ENCODE measurements around the gene GNAS. TPM values are rescaled to one million over a fixed set of nuclear protein-coding genes. Genes with fewer than 3 reads are reported as not detected.

GNAS gene
- total and polyA plus RNA-seq, 9 of the 15 experiments (the other 6 are each of a cell fraction or from before 2014, with no cell fraction given) = 128 to 648 (median 266) TPM

GRCh38 chr20:58855506-58856389, 3.2 kb downstream of the GNAS start:
- no peaks in the 10 kb centered on the region for H3K36me3 ChIP-seq (ENCODE audit: control insufficient read depth, insufficient read depth, low read length)
- FAIRE-seq = no peak
- ATAC-seq = no peak
- POLR2A ChIA-PET = no interaction called here
- H3K9ac ChIP-seq (ENCODE audit: insufficient read depth in 1 of 2, low read depth in 2 of 2, low read length in 2 of 2) = no peak overlapping the region
- H3K27ac ChIP-seq (ENCODE audit: extremely low read depth, low read depth, low read length) = no peak overlapping the region
- H3K9me1 ChIP-seq (ENCODE audit: control insufficient read depth, insufficient read depth, low read length) = no peaks in the 10 kb centered on the region
- no TSS peak for BruUV-seq (replicated peaks)
- no peak overlapping the region for H3K4me2 ChIP-seq (ENCODE audit: insufficient read depth, low read length)
- no peak overlapping the region for H3K4me3 ChIP-seq
- WGBS (ENCODE audit: insufficient coverage, low coverage, missing lambda C conversion rate) = 26% methylated on average over 45 of the region's 57 CpGs
- TF ChIP-seq, protein P1, sequence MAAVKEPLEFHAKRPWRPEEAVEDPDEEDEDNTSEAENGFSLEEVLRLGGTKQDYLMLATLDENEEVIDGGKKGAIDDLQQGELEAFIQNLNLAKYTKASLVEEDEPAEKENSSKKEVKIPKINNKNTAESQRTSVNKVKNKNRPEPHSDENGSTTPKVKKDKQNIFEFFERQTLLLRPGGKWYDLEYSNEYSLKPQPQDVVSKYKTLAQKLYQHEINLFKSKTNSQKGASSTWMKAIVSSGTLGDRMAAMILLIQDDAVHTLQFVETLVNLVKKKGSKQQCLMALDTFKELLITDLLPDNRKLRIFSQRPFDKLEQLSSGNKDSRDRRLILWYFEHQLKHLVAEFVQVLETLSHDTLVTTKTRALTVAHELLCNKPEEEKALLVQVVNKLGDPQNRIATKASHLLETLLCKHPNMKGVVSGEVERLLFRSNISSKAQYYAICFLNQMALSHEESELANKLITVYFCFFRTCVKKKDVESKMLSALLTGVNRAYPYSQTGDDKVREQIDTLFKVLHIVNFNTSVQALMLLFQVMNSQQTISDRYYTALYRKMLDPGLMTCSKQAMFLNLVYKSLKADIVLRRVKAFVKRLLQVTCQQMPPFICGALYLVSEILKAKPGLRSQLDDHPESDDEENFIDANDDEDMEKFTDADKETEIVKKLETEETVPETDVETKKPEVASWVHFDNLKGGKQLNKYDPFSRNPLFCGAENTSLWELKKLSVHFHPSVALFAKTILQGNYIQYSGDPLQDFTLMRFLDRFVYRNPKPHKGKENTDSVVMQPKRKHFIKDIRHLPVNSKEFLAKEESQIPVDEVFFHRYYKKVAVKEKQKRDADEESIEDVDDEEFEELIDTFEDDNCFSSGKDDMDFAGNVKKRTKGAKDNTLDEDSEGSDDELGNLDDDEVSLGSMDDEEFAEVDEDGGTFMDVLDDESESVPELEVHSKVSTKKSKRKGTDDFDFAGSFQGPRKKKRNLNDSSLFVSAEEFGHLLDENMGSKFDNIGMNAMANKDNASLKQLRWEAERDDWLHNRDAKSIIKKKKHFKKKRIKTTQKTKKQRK (IDR thresholded peaks at IDR 0.05; ENCODE audit: borderline replicate concordance, low read depth, low read length) = no peak
- TF ChIP-seq ZFP30 (CRISPR knock-in tag; IDR thresholded peaks at IDR 0.05; ENCODE audit: borderline replicate concordance) (no peak), HNRNPLL (IDR thresholded peaks at IDR 0.05; ENCODE audit: low read depth, low read length, poor library complexity, severe bottlenecking) (no peak), ZNF699 (CRISPR knock-in tag; IDR thresholded peaks at IDR 0.05; ENCODE audit: insufficient replicate concordance) (no peak), CREB1 (IDR thresholded peaks at IDR 0.05) (no peak), CREB1 (CRISPR knock-in tag; IDR thresholded peaks at IDR 0.05) (no peak), LCOR (CRISPR knock-in tag; IDR thresholded peaks at IDR 0.05) (no peak), ZNF79 (CRISPR knock-in tag; IDR thresholded peaks at IDR 0.05; ENCODE audit: low read depth) (no peak), SP1 (CRISPR knock-in tag; IDR thresholded peaks at IDR 0.05) (no peak), C11orf30 (IDR thresholded peaks at IDR 0.05; ENCODE audit: low read depth) (no peak), NKRF (IDR thresholded peaks at IDR 0.05; ENCODE audit: borderline replicate concordance) (no peak), MEF2A (IDR thresholded peaks at IDR 0.05; ENCODE audit: control insufficient read depth, low read depth, low read length) (no peak)
- TF ChIP-seq, protein P2, sequence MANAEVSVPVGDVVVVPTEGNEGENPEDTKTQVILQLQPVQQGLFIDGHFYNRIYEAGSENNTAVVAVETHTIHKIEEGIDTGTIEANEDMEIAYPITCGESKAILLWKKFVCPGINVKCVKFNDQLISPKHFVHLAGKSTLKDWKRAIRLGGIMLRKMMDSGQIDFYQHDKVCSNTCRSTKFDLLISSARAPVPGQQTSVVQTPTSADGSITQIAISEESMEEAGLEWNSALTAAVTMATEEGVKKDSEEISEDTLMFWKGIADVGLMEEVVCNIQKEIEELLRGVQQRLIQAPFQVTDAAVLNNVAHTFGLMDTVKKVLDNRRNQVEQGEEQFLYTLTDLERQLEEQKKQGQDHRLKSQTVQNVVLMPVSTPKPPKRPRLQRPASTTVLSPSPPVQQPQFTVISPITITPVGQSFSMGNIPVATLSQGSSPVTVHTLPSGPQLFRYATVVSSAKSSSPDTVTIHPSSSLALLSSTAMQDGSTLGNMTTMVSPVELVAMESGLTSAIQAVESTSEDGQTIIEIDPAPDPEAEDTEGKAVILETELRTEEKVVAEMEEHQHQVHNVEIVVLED (CRISPR knock-in tag; IDR thresholded peaks at IDR 0.05) = no peak
- no peak overlapping the region for H2AFZ ChIP-seq (ENCODE audit: low read depth, low read length)
- CTCF ChIA-PET (ENCODE audit: low intra/inter-chr PET ratio) = no interaction called here
- H3K9me3 ChIP-seq (replicated peaks; ENCODE audit: control insufficient read depth, insufficient read depth, low read depth, low read length) = no peaks in the 10 kb centered on the region
- peaks cover 0 to 34% of the 10 kb centered on the region in 2 experiments; a peak in 2 of 5 replicates for H3K4me1 ChIP-seq (replicated peaks in 1 of 2; ENCODE audit: control insufficient read depth in 2 of 2, insufficient read depth in 2 of 2, low read length in 2 of 2)
- intact Hi-C loops (cut with micrococcal nuclease) (no loop called here), in situ Hi-C loops (cut with MboI) (loop anchor here (10.0 kb wide), 1 partner anchor 371 kb away; no protein-coding TSS in a partner anchor)
- peaks cover 3 to 21% of the 10 kb centered on the region in 2 experiments; a peak in 2 of 5 replicates for H3K27me3 ChIP-seq (ENCODE audit: control insufficient read depth in 2 of 2, insufficient read depth in 2 of 2, low read length in 2 of 2)
- no peak for DNase-seq (ENCODE audit: extremely low read depth in 1 of 4, low spot score in 3 of 4)
- H4K20me1 ChIP-seq (replicated peaks; ENCODE audit: control insufficient read depth, insufficient read depth, low read length) = no peaks in the 10 kb centered on the region
- H3K79me2 ChIP-seq (ENCODE audit: control insufficient read depth, insufficient read depth, low read length) = no peaks in the 10 kb centered on the region
